MM.1S (cell line): ENCODE results near the gene SSBP3.

ENCODE experiments used
- EZH2 ChIP-seq: fragments of 300-600 bp; sonication (generic); optimal IDR thresholded peaks from 2 replicates; pipeline ENCODE3; 2017; ENCODE audit warnings: low read depth, mild to moderate bottlenecking, antibody characterized with exemption, low read length, mixed read lengths
- EZH2phosphoT487 ChIP-seq: fragments of 300-600 bp; sonication (generic); IDR thresholded peaks from 2 replicates; pipeline ENCODE4 v1.6.1; 2018; ENCODE audit warnings: antibody characterized with exemption, low read length
- TF ChIP-seq, protein P1 (sequence below): fragments of 300-600 bp; sonication (generic); IDR thresholded peaks from 2 replicates; pipeline ENCODE4 v1.5.1; 2016; ENCODE audit warnings: antibody characterized with exemption, low read length, mixed read lengths

DNA sequence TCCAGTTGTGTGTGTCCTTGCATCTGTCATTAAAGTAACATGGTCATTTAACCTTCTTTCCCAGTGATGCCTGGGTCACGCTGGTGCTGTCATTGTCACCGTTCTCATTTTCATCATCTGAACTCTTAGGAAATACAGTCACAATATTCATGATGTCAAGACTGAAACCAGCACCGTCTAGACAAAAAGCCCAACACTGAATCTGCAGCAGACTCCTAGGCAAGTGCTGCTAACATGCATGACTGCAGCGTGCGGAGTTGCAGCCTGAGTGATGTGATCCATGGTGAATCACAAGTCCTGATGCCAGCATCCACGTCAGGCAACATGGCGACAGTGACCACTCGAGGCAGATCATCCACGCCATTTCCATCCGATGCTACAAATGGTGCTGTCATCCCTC is 168.6 kb downstream of the SSBP3 start:
- TF ChIP-seq, protein P1, sequence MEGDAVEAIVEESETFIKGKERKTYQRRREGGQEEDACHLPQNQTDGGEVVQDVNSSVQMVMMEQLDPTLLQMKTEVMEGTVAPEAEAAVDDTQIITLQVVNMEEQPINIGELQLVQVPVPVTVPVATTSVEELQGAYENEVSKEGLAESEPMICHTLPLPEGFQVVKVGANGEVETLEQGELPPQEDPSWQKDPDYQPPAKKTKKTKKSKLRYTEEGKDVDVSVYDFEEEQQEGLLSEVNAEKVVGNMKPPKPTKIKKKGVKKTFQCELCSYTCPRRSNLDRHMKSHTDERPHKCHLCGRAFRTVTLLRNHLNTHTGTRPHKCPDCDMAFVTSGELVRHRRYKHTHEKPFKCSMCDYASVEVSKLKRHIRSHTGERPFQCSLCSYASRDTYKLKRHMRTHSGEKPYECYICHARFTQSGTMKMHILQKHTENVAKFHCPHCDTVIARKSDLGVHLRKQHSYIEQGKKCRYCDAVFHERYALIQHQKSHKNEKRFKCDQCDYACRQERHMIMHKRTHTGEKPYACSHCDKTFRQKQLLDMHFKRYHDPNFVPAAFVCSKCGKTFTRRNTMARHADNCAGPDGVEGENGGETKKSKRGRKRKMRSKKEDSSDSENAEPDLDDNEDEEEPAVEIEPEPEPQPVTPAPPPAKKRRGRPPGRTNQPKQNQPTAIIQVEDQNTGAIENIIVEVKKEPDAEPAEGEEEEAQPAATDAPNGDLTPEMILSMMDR, result no peak
- TF ChIP-seq EZH2phosphoT487, result no peak
- TF ChIP-seq EZH2, result no peak
